GM23338 (cell line): ENCODE measurements around the gene H2AZ2. TPM values are rescaled to one million over a fixed set of nuclear protein-coding genes. Genes with fewer than 3 reads are reported as not detected.
"Not testable (repeated sequence)": the region's sequence is repeated elsewhere in the genome, so short reads cannot be mapped to it uniquely, and the experiment has no call there.

Experiments
- ATAC-seq: fragments of 200-7000 bp; cut with Tn5 transposase; 3 replicates; pipeline ENCODE4 v1.9.1; 2020
- DNase-seq: peaks from one replicate; pipeline ENCODE4 v3.0.0-alpha.2; 2015; ENCODE audit warnings: low spot score
- H2AFZ ChIP-seq: fragments of 200-600 bp; sonication (generic); 2 replicates; pipeline ENCODE4 v1.8.0; 2016; ENCODE audit warnings: antibody characterized with exemption, mild to moderate bottlenecking, moderate library complexity
- H3F3A ChIP-seq: fragments of 200-600 bp; sonication (generic); replicated peaks from 2 replicates; pipeline ENCODE4 v1.8.0; 2017; ENCODE audit warnings: antibody characterized with exemption, mixed run types, low read depth
- H3K27ac ChIP-seq: fragments of 200-600 bp; sonication (generic); 2 replicates; pipeline ENCODE4 v1.6.1; 2016; ENCODE audit warnings: low read depth
- H3K27me3 ChIP-seq: fragments of 200-600 bp; sonication (generic); 2 replicates; pipeline ENCODE4 v1.8.0; 2016; ENCODE audit warnings: mild to moderate bottlenecking, mixed run types, moderate library complexity; ENCODE audit not compliant: insufficient read depth
- H3K36me3 ChIP-seq: fragments of 200-600 bp; sonication (generic); 2 replicates; pipeline ENCODE4 v1.8.0; 2016; ENCODE audit warnings: mild to moderate bottlenecking; ENCODE audit not compliant: insufficient read depth
- H3K4me1 ChIP-seq: fragments of 200-600 bp; sonication (generic); 2 replicates; pipeline ENCODE4 v1.8.0; 2016; ENCODE audit warnings: mild to moderate bottlenecking, moderate library complexity; ENCODE audit not compliant: insufficient read depth
- H3K4me2 ChIP-seq: fragments of 200-600 bp; sonication (generic); 2 replicates; pipeline ENCODE4 v1.7.1; 2017; ENCODE audit warnings: mixed run types
- H3K4me3 ChIP-seq: fragments of 200-600 bp; sonication (generic); 2 replicates; pipeline ENCODE4 v1.6.1; 2016; ENCODE audit warnings: mixed run types
- H3K79me2 ChIP-seq: fragments of 200-600 bp; sonication (generic); replicated peaks from 2 replicates; pipeline ENCODE4 v1.8.0; 2017; ENCODE audit warnings: mild to moderate bottlenecking; ENCODE audit not compliant: insufficient read depth
- H3K9me2 ChIP-seq: fragments of 200-600 bp; sonication (generic); 2 replicates; pipeline ENCODE4 v1.8.0; 2017; ENCODE audit not compliant: insufficient read depth
- H4K20me1 ChIP-seq: fragments of 200-600 bp; sonication (generic); replicated peaks from 2 replicates; pipeline ENCODE4 v1.8.0; 2017; ENCODE audit warnings: mild to moderate bottlenecking; ENCODE audit not compliant: insufficient read depth
- H3K27ac Mint-ChIP-seq: 2 replicates; pipeline ENCODE4 v1.8.0; 2020; ENCODE audit warnings: inconsistent platforms, mild to moderate bottlenecking, moderate library complexity, mixed read lengths
- H3K27me3 Mint-ChIP-seq: 3 replicates; pipeline ENCODE4 v1.8.0; 2022; ENCODE audit warnings: low read depth, mild to moderate bottlenecking, moderate library complexity, mixed read lengths, inconsistent platforms; ENCODE audit not compliant: insufficient read depth, poor library complexity
- H3K36me3 Mint-ChIP-seq: 3 replicates; pipeline ENCODE4 v1.8.0; 2021; ENCODE audit warnings: low read depth, mild to moderate bottlenecking, inconsistent platforms, moderate library complexity, mixed read lengths
- H3K4me1 Mint-ChIP-seq: 3 replicates; pipeline ENCODE4 v1.8.0; 2020; ENCODE audit warnings: mild to moderate bottlenecking, inconsistent platforms, mixed read lengths
- H3K4me3 Mint-ChIP-seq: 3 replicates; pipeline ENCODE4 v1.8.0; 2021; ENCODE audit warnings: moderate library complexity, mild to moderate bottlenecking, inconsistent platforms, mixed read lengths
- H3K9me3 Mint-ChIP-seq: 3 replicates; pipeline ENCODE4 v1.8.0; 2020; ENCODE audit warnings: moderate library complexity, mild to moderate bottlenecking, inconsistent platforms, mixed read lengths
- EZH2 ChIP-seq: fragments of 200-600 bp; sonication (generic); IDR thresholded peaks from one replicate; pipeline ENCODE4 v1.8.0; 2017; ENCODE audit warnings: antibody characterized with exemption, mild to moderate bottlenecking, low read depth; ENCODE audit not compliant: unreplicated experiment
- POLR2AphosphoS5 ChIP-seq: IDR thresholded peaks from 2 replicates; pipeline ENCODE4 v1.6.1; 2016; ENCODE audit warnings: antibody characterized with exemption, low read depth
- polyA plus RNA-seq: library from polyadenylated mRNA; unstranded; fragments of >200 nt; fragmentation: Nextera tagmentation; extraction: Ambion mirVana; gene quantifications from 2 replicates; pipeline ENCODE4 v1.2.1, GENCODE V29; 2016
- total RNA-seq: library from RNA; depleted of rRNA; stranded (reverse); fragments of >200 nt; shearing (Covaris generic); gene quantifications from 2 replicates; pipeline ENCODE4 v1.2.3, GENCODE V29; 2014
- TF ChIP-seq, protein P1 (sequence below): fragments of 250-450 bp; sonication (Bioruptor Pico); IDR thresholded peaks from 2 replicates; pipeline ENCODE4 v1.5.0; 2020; ENCODE audit warnings: mild to moderate bottlenecking, moderate library complexity

The H2AZ2 gene
- total and polyA plus RNA-seq, 2 experiments from 2014 or later, result 215 to 390 TPM

DNA sequence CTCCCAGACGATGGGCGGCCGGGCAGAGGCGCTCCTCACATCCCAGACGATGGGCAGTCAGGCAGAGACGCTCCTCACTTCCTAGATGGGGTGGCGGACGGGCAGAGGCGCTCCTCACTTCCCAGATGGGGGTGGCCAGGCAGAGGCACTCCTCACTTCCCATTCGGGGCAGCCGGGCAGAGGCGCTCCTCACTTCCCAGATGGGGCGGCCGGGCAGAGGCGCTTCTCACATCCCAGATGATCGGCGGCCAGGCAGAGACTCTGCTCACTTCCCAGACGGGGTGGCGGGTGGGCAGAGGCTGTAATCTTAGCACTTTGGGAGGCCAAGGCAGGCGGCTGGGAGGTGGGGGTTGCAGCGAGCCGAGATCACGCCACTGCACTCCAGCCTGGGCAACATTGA, 24.0 kb upstream of the H2AZ2 start:
- not testable (repeated sequence) for DNase-seq, H3K4me3 ChIP-seq, H3K27me3 ChIP-seq, H3K27ac ChIP-seq, H3K79me2 ChIP-seq, H3K4me1 Mint-ChIP-seq, H3K4me1 ChIP-seq, H3K9me2 ChIP-seq, H3K36me3 ChIP-seq, H3K27me3 Mint-ChIP-seq, H4K20me1 ChIP-seq, H3K36me3 Mint-ChIP-seq, H3K4me3 Mint-ChIP-seq, H2AFZ ChIP-seq, H3K4me2 ChIP-seq, H3K27ac Mint-ChIP-seq, ATAC-seq, H3F3A ChIP-seq
- peaks cover 34% of the 10 kb centered on the region for H3K9me3 Mint-ChIP-seq

DNA sequence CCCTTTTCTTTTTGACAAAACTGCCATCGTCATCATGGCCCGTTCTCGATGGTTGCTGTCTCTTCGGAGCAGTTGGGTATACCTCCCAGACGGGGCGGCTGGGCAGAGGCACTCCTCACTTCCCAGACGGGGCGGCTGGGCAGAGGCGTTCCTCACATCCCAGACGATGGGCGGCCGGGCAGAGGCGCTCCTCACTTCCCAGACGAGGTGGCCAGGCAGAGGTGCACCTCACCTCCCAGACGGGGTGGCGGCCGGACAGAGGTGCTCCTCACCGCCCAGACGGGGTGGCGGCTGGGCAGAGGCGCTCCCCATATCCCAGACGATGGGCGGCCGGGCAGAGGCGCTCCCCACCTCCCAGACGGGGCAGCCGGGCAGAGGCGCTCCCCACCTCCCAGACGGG, 22.9 kb upstream of the H2AZ2 start:
- ATAC-seq, H3K9me2 ChIP-seq, H3K27me3 Mint-ChIP-seq, H3K27ac ChIP-seq, H4K20me1 ChIP-seq, H3K27me3 ChIP-seq, H3F3A ChIP-seq, DNase-seq, H3K4me2 ChIP-seq, H3K36me3 Mint-ChIP-seq, H3K79me2 ChIP-seq, H3K27ac Mint-ChIP-seq, H3K4me1 Mint-ChIP-seq, H3K4me3 ChIP-seq, H3K4me1 ChIP-seq, H2AFZ ChIP-seq, H3K4me3 Mint-ChIP-seq, H3K36me3 ChIP-seq: not testable (repeated sequence)
- H3K9me3 Mint-ChIP-seq, result peaks cover 34% of the 10 kb centered on the region

DNA sequence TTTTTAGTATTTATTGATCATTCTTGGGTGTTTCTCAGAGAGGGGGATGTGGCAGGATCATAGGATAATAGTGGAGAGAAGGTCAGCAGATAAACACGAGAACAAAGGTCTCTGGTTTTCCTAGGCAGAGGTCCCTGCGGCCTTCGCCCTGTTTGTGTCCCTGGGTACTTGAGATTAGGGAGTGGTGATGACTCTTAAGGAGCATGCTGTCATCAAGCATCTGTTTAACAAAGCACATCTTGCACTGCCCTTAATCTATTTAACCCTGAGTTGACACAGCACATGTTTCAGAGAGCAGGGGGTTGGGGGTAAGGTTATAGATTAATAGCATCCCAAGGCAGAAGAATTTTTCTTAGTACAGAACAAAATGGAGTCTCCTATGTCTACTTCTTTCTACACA, 22.4 kb upstream of the H2AZ2 start:
- not testable (repeated sequence) for H4K20me1 ChIP-seq, H3K36me3 ChIP-seq, H3K27ac Mint-ChIP-seq, H2AFZ ChIP-seq, H3K79me2 ChIP-seq, H3K9me2 ChIP-seq, H3K27me3 Mint-ChIP-seq, H3K4me3 ChIP-seq, H3K36me3 Mint-ChIP-seq, H3K4me3 Mint-ChIP-seq, H3K4me1 Mint-ChIP-seq, H3F3A ChIP-seq, H3K27me3 ChIP-seq, H3K27ac ChIP-seq, ATAC-seq, DNase-seq, H3K4me1 ChIP-seq, H3K4me2 ChIP-seq
- H3K9me3 Mint-ChIP-seq, result peaks cover 34% of the 10 kb centered on the region

GRCh38 chr7:44867073-44867995, 19.4 kb upstream of the H2AZ2 start:
- Histone ChIP-seq H2AFZ (no peak overlapping the region), H3K36me3 (no peaks in the 10 kb centered on the region), H3K79me2 (no peaks in the 10 kb centered on the region), H3K27ac (no peak overlapping the region), H3K9me2 (no peaks in the 10 kb centered on the region), H3K4me3 (no peak overlapping the region), H3F3A (no peaks in the 10 kb centered on the region), H3K4me1 (no peaks in the 10 kb centered on the region), H3K4me2 (no peak overlapping the region), H4K20me1 (no peaks in the 10 kb centered on the region), H3K27me3 (no peaks in the 10 kb centered on the region)
- Mint-ChIP-seq H3K27me3 (peaks cover 2% of the 10 kb centered on the region), H3K9me3 (peaks cover 24% of the 10 kb centered on the region), H3K36me3 (peaks cover 8% of the 10 kb centered on the region; the same call in 1 of the 3 replicates), H3K4me1 (no peaks in the 10 kb centered on the region), H3K4me3 (no peak overlapping the region), H3K27ac (no peak overlapping the region)
- ATAC-seq (no peak), DNase-seq (no peak)
- TF ChIP-seq, protein P1, sequence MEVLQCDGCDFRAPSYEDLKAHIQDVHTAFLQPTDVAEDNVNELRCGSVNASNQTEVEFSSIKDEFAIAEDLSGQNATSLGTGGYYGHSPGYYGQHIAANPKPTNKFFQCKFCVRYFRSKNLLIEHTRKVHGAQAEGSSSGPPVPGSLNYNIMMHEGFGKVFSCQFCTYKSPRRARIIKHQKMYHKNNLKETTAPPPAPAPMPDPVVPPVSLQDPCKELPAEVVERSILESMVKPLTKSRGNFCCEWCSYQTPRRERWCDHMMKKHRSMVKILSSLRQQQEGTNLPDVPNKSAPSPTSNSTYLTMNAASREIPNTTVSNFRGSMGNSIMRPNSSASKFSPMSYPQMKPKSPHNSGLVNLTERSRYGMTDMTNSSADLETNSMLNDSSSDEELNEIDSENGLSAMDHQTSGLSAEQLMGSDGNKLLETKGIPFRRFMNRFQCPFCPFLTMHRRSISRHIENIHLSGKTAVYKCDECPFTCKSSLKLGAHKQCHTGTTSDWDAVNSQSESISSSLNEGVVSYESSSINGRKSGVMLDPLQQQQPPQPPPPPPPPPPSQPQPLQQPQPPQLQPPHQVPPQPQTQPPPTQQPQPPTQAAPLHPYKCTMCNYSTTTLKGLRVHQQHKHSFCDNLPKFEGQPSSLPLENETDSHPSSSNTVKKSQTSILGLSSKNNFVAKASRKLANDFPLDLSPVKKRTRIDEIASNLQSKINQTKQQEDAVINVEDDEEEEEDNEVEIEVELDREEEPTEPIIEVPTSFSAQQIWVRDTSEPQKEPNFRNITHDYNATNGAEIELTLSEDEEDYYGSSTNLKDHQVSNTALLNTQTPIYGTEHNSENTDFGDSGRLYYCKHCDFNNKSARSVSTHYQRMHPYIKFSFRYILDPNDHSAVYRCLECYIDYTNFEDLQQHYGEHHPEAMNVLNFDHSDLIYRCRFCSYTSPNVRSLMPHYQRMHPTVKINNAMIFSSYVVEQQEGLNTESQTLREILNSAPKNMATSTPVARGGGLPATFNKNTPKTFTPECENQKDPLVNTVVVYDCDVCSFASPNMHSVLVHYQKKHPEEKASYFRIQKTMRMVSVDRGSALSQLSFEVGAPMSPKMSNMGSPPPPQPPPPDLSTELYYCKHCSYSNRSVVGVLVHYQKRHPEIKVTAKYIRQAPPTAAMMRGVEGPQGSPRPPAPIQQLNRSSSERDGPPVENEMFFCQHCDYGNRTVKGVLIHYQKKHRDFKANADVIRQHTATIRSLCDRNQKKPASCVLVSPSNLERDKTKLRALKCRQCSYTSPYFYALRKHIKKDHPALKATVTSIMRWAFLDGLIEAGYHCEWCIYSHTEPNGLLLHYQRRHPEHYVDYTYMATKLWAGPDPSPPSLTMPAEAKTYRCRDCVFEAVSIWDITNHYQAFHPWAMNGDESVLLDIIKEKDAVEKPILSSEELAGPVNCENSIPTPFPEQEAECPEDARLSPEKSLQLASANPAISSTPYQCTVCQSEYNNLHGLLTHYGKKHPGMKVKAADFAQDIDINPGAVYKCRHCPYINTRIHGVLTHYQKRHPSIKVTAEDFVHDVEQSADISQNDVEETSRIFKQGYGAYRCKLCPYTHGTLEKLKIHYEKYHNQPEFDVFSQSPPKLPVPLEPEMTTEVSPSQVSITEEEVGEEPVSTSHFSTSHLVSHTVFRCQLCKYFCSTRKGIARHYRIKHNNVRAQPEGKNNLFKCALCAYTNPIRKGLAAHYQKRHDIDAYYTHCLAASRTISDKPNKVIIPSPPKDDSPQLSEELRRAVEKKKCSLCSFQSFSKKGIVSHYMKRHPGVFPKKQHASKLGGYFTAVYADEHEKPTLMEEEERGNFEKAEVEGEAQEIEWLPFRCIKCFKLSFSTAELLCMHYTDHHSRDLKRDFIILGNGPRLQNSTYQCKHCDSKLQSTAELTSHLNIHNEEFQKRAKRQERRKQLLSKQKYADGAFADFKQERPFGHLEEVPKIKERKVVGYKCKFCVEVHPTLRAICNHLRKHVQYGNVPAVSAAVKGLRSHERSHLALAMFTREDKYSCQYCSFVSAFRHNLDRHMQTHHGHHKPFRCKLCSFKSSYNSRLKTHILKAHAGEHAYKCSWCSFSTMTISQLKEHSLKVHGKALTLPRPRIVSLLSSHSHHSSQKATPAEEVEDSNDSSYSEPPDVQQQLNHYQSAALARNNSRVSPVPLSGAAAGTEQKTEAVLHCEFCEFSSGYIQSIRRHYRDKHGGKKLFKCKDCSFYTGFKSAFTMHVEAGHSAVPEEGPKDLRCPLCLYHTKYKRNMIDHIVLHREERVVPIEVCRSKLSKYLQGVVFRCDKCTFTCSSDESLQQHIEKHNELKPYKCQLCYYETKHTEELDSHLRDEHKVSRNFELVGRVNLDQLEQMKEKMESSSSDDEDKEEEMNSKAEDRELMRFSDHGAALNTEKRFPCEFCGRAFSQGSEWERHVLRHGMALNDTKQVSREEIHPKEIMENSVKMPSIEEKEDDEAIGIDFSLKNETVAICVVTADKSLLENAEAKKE (CRISPR knock-in tag), result no peak
- TF ChIP-seq EZH2 (no peak), POLR2AphosphoS5 (no peak)
